ENCODE measurements around the gene RBP5. TPM values are rescaled to one million over a fixed set of nuclear protein-coding genes. Genes with fewer than 3 reads are reported as not detected.

The RBP5 gene
- total RNA-seq = not detected in 3 replicates
- long read RNA-seq = 0 reads

DNA sequence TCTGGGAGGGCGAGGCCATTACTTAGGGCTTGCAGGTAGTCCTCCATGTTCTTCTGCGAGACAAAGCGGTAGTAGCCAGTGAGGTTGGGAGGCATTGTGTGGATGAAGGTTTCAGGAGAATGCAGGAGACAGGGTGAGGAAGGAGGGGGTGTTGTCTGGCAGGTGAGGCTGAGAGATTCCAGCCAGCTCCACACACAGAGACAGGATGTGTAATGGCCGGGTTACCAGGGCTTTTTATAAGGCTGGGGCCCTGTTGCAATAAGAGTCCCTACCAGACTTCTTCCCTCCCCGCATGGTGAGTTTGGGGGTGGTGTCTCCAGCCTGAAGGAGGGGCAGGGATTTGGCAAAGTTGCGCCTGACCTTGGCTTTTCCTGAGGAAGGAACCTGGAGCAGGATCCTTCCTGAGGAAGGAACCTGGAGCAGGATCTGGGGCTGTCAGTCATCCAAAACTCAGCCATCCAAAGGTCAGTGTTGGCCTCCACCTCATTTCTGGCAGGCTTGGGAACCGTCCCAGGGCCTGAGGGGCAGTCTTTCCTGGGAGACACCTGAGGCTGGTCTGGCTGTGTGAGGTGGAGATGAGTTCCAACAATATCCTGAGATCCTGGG, at the start of gene RBP5:
TSS of gene RBP5 (minus strand) at position 209 of the 606 bp plus-strand sequence. CDS start at position 95, 114 bp downstream.
- Mint-ChIP-seq H3K4me3 (ENCODE audit: unreplicated experiment) (peak within 1 kb of the TSS; percentile 89), H3K27ac (ENCODE audit: unreplicated experiment) (no peak within 1 kb of the TSS), H3K36me3 (ENCODE audit: low read depth) (peaks cover 2% of the 10 kb centered on the region), H3K4me1 (ENCODE audit: low read depth) (peaks cover 26% of the 10 kb centered on the region), H3K9me3 (ENCODE audit: low read depth) (no peaks in the 10 kb centered on the region), H3K27me3 (ENCODE audit: low read depth) (no peaks in the 10 kb centered on the region)
- TF ChIP-seq, protein P1, sequence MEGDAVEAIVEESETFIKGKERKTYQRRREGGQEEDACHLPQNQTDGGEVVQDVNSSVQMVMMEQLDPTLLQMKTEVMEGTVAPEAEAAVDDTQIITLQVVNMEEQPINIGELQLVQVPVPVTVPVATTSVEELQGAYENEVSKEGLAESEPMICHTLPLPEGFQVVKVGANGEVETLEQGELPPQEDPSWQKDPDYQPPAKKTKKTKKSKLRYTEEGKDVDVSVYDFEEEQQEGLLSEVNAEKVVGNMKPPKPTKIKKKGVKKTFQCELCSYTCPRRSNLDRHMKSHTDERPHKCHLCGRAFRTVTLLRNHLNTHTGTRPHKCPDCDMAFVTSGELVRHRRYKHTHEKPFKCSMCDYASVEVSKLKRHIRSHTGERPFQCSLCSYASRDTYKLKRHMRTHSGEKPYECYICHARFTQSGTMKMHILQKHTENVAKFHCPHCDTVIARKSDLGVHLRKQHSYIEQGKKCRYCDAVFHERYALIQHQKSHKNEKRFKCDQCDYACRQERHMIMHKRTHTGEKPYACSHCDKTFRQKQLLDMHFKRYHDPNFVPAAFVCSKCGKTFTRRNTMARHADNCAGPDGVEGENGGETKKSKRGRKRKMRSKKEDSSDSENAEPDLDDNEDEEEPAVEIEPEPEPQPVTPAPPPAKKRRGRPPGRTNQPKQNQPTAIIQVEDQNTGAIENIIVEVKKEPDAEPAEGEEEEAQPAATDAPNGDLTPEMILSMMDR (IDR thresholded peaks at IDR 0.05) = no peak
- DNase-seq (ENCODE audit: low spot score) = no peak

DNA sequence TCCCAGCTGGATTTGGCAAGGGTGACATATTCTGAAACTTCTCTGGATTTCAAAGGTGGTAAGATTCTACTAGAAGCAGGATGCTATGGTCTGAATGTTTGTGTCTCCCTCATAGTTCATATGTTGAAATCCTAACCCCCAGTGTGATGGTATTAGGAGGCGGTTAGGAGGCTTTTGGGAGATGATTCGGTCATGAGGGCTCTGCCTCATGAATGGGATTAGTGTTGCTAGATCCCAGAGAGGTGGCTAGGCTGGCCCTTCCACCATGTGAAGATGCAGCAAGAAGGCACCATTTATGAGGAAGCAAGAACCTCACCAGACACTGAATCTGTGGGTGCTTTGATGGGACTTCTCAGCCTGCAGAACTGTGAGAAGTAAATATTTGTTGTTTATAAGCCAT, 49.8 kb upstream of the RBP5 start:
- Mint-ChIP-seq H3K4me1 (ENCODE audit: low read depth) (no peaks in the 10 kb centered on the region), H3K27me3 (ENCODE audit: low read depth) (peaks cover 18% of the 10 kb centered on the region), H3K27ac (ENCODE audit: unreplicated experiment) (no peak overlapping the region), H3K4me3 (ENCODE audit: unreplicated experiment) (no peak overlapping the region), H3K9me3 (ENCODE audit: low read depth) (peaks cover 14% of the 10 kb centered on the region), H3K36me3 (ENCODE audit: low read depth) (no peaks in the 10 kb centered on the region)
- no peak for DNase-seq (ENCODE audit: low spot score)
- TF ChIP-seq, protein P1 (IDR thresholded peaks at IDR 0.05) = no peak

GRCh38 chr12:7176595-7176994, 47.9 kb upstream of the RBP5 start:
- Mint-ChIP-seq H3K27me3 (ENCODE audit: low read depth) (peaks cover 23% of the 10 kb centered on the region), H3K27ac (ENCODE audit: unreplicated experiment) (no peak overlapping the region), H3K4me3 (ENCODE audit: unreplicated experiment) (no peak overlapping the region), H3K9me3 (ENCODE audit: low read depth) (peaks cover 28% of the 10 kb centered on the region), H3K4me1 (ENCODE audit: low read depth) (no peaks in the 10 kb centered on the region), H3K36me3 (ENCODE audit: low read depth) (no peaks in the 10 kb centered on the region)
- DNase-seq (ENCODE audit: low spot score) = no peak
- TF ChIP-seq, protein P1 (IDR thresholded peaks at IDR 0.05) = no peak

GRCh38 chr12:7175493-7175892, 46.8 kb upstream of the RBP5 start:
- no peak for DNase-seq (ENCODE audit: low spot score)
- Mint-ChIP-seq H3K36me3 (ENCODE audit: low read depth) (no peaks in the 10 kb centered on the region), H3K4me3 (ENCODE audit: unreplicated experiment) (no peak overlapping the region), H3K27me3 (ENCODE audit: low read depth) (peaks cover 23% of the 10 kb centered on the region), H3K9me3 (ENCODE audit: low read depth) (peaks cover 37% of the 10 kb centered on the region), H3K27ac (ENCODE audit: unreplicated experiment) (no peak overlapping the region), H3K4me1 (ENCODE audit: low read depth) (no peaks in the 10 kb centered on the region)
- TF ChIP-seq, protein P1 (IDR thresholded peaks at IDR 0.05) = no peak

GRCh38 chr12:7171854-7172253, 43.2 kb upstream of the RBP5 start:
- peaks cover 4% of the 10 kb centered on the region for H3K36me3 Mint-ChIP-seq (ENCODE audit: low read depth)
- H3K9me3 Mint-ChIP-seq (ENCODE audit: low read depth) = peaks cover 54% of the 10 kb centered on the region
- H3K27me3 Mint-ChIP-seq (ENCODE audit: low read depth) = peaks cover 13% of the 10 kb centered on the region
- TF ChIP-seq, protein P1 (IDR thresholded peaks at IDR 0.05) = no peak
- no peak for DNase-seq (ENCODE audit: low spot score)
- no peak overlapping the region for H3K27ac Mint-ChIP-seq (ENCODE audit: unreplicated experiment)
- H3K4me1 Mint-ChIP-seq (ENCODE audit: low read depth) = no peaks in the 10 kb centered on the region
- H3K4me3 Mint-ChIP-seq (ENCODE audit: unreplicated experiment) = no peak overlapping the region
